Measurements from ENCODE around the gene GRPEL2. TPM values are rescaled to one million over a fixed set of nuclear protein-coding genes. Genes with fewer than 3 reads are reported as not detected.
A peak's percentile ranks its signal among the peaks of the same experiment; 100 is the strongest.

The GRPEL2 gene
- total RNA-seq, 1 experiment from 2014 or later: 47.3 TPM

- peaks cover 18% of the 10 kb centered on the region in 2 experiments for H3K4me1 Mint-ChIP-seq
- Histone ChIP-seq H3K4me2 (ENCODE audit: insufficient read depth, insufficient read length, low read length) (peak within 1 kb of the TSS; percentile 75), H2AK5ac (ENCODE audit: insufficient read length, low read length) (no peak within 1 kb of the TSS), H3K14ac (ENCODE audit: insufficient read depth, low read length) (no peak within 1 kb of the TSS), H3K4me1 (ENCODE audit: insufficient read depth, low read length) (no peaks in the 10 kb centered on the region; the same call in 1 of the 2 replicates), H3K27me3 (ENCODE audit: insufficient read depth, low read length) (no peaks in the 10 kb centered on the region), H4K91ac (ENCODE audit: insufficient read length, low read depth, low read length) (no peak within 1 kb of the TSS), H3K23me2 (ENCODE audit: insufficient read length, low read depth, low read length, poor library complexity, severe bottlenecking) (peaks cover 4% of the 10 kb centered on the region), H2AFZ (ENCODE audit: low read length) (no peak within 1 kb of the TSS), H3K9ac (ENCODE audit: extremely low read depth, insufficient read length, low read length) (peak within 1 kb of the TSS; percentile 16), H3K56ac (ENCODE audit: insufficient read length, low read depth, low read length) (no peak within 1 kb of the TSS), H2BK120ac (ENCODE audit: low read depth, low read length, poor library complexity, severe bottlenecking) (no peak within 1 kb of the TSS), H4K20me1 (ENCODE audit: control insufficient read depth, insufficient read depth, insufficient read length) (no peaks in the 10 kb centered on the region), H3K9me3 (ENCODE audit: control insufficient read depth, low read depth, low read length) (no peaks in the 10 kb centered on the region), H4K8ac (replicated peaks; ENCODE audit: insufficient read length, low read depth, low read length) (no peak within 1 kb of the TSS), H2BK20ac (ENCODE audit: low read depth, low read length, poor library complexity, severe bottlenecking) (no peak within 1 kb of the TSS), H4K5ac (ENCODE audit: insufficient read length, low read depth, low read length) (no peak within 1 kb of the TSS), H3T11ph (ENCODE audit: low read length) (no peak within 1 kb of the TSS), H2BK15ac (ENCODE audit: low read depth, low read length) (no peak within 1 kb of the TSS), H3K4ac (ENCODE audit: low read depth, low read length) (no peak within 1 kb of the TSS), H3K27ac (ENCODE audit: insufficient read length, low read depth, low read length) (no peak within 1 kb of the TSS), H2BK5ac (ENCODE audit: insufficient read length, low read length) (no peak within 1 kb of the TSS), H3K18ac (ENCODE audit: insufficient read length, low read depth, low read length) (no peak within 1 kb of the TSS), H3K79me2 (ENCODE audit: insufficient read depth, low read length) (no peaks in the 10 kb centered on the region), H2BK12ac (ENCODE audit: insufficient read length, low read depth, low read length) (no peak within 1 kb of the TSS), H3K79me1 (ENCODE audit: insufficient read depth, low read depth, low read length, poor library complexity, severe bottlenecking) (no peaks in the 10 kb centered on the region), H3K23ac (ENCODE audit: insufficient read length, low read depth, low read length) (no peak within 1 kb of the TSS)
- DNase-seq: peak; percentile 98
- peak within 1 kb of the TSS in 1 of 3 experiments; percentile 70; a peak in 2 of 7 replicates for H3K27ac Mint-ChIP-seq
- no peaks in the 10 kb centered on the region for H3K9me3 Mint-ChIP-seq
- peaks cover 4 to 32% (median 17%) of the 10 kb centered on the region in 3 experiments; a peak in 6 of 7 replicates for H3K36me3 Mint-ChIP-seq (ENCODE audit: insufficient read depth in 1 of 3, low read depth in 3 of 3)
- no CpG with 5 or more reads among the region's 61 CpGs for WGBS (ENCODE audit: extremely low coverage, insufficient read length, low lambda C conversion rate)
- TF ChIP-seq, protein P1, sequence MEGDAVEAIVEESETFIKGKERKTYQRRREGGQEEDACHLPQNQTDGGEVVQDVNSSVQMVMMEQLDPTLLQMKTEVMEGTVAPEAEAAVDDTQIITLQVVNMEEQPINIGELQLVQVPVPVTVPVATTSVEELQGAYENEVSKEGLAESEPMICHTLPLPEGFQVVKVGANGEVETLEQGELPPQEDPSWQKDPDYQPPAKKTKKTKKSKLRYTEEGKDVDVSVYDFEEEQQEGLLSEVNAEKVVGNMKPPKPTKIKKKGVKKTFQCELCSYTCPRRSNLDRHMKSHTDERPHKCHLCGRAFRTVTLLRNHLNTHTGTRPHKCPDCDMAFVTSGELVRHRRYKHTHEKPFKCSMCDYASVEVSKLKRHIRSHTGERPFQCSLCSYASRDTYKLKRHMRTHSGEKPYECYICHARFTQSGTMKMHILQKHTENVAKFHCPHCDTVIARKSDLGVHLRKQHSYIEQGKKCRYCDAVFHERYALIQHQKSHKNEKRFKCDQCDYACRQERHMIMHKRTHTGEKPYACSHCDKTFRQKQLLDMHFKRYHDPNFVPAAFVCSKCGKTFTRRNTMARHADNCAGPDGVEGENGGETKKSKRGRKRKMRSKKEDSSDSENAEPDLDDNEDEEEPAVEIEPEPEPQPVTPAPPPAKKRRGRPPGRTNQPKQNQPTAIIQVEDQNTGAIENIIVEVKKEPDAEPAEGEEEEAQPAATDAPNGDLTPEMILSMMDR (conservative IDR thresholded peaks at IDR 0.05): no peak
- peaks cover 4% of the 10 kb centered on the region; the same call in 1 of the 2 replicates for H3K27me3 Mint-ChIP-seq (ENCODE audit: low read depth)
- H3K4me3 Mint-ChIP-seq: peak within 1 kb of the TSS; percentile 93 to 97
Observed at GRCh38 chr5:149357370-149358293, 12.3 kb downstream of the GRPEL2 start, which contains the start of gene PCYOX1L. TSS of gene PCYOX1L (plus strand) at chr5:149358046. CDS start at chr5:149358069, 23 bp downstream.

Measured in H9 (cell line).